ENCODE data around the gene RPP40. TPM values are rescaled to one million over a fixed set of nuclear protein-coding genes. Genes with fewer than 3 reads are reported as not detected.

RPP40 gene
- total RNA-seq, 2 donors from 2014 or later = 4.1 to 5.5 TPM

DNA sequence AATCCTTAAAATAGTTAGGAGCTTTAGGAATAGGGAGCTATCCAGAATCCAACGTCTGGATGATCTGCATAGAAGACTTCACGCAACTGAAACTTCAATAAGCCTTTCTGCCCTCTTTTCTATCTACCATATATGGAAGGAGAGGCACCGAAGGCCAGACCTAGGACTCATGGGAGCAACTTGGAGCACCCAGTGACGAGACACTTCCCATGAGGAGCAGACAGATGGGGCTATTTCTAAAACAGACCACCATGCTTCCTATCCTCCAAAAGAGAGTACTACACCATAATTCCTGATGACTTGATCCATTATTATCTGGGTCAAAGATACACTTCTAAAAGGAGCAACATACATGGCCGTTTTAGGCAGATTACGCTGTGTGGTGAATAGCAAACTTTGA lies 6.0 kb downstream of the RPP40 start:
- WGBS = 82% methylated on average over 6 of the region's 6 CpGs
- intact Hi-C loops (cut with DNase I) = no loop called here
- no peak for DNase-seq (ENCODE audit: low spot score)
- Histone ChIP-seq H3K36me3 (no peaks in the 10 kb centered on the region), H3K27me3 (replicated peaks; ENCODE audit: insufficient read depth) (no peaks in the 10 kb centered on the region), H3K27ac (no peak overlapping the region), H3K4me1 (replicated peaks) (no peaks in the 10 kb centered on the region), H3K4me3 (no peak overlapping the region), H3K9me3 (no peaks in the 10 kb centered on the region)
- TF ChIP-seq POLR2AphosphoS5 (IDR thresholded peaks at IDR 0.05) (no peak), POLR2A (IDR thresholded peaks at IDR 0.05) (no peak), CTCF (IDR thresholded peaks at IDR 0.05) (no peak)

DNA sequence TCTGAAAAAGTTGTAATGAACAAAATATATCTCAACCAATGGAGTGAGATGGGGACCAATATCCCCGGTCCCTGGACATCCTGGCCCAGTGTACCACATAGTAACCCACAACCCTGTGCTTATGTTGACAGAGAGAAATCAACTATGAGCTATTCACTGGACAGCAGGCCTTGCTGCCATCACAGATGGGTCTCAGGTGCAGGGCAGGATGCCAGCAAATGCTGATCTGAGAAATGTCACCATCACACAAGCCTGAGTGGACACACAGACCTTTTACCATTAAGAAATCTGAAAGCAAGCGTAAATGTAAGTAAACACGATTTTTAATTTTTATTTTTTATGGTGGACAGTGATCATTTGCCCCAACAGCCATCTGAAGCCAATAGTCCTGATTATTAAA lies 9.1 kb downstream of the RPP40 start:
- H3K9me3 ChIP-seq = no peaks in the 10 kb centered on the region
- no peak for TF ChIP-seq POLR2A (IDR thresholded peaks at IDR 0.05)
- TF ChIP-seq POLR2AphosphoS5 (IDR thresholded peaks at IDR 0.05) = no peak
- no peak for TF ChIP-seq CTCF (IDR thresholded peaks at IDR 0.05)
- no peak for DNase-seq (ENCODE audit: low spot score)

DNA sequence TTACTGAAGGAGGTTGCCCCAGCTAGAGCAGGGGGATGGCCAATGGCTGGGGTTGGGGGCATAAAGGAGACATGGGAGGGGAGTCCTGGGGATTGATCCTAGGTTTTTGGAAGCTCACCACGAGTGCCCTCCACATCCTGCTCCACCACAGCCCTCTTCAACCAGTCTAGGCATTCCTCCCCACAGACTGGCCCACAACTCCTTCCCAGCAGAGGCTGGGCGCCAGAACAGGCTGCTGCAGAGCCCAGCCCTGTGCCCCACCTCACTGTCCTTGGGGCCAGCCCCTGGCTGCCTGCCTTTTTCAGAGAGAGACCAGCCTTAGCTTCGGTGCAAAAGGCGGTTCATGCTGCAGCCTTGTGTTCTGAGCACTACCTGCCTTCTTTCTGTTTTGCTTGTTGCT lies 16.4 kb downstream of the RPP40 start:
- WGBS = 76% methylated on average over 4 of the region's 4 CpGs

More for the DNA sequence above, 9.1 kb downstream of the RPP40 start:
- no peaks in the 10 kb centered on the region for H3K4me1 ChIP-seq (replicated peaks)
- no peaks in the 10 kb centered on the region for H3K27me3 ChIP-seq (replicated peaks; ENCODE audit: insufficient read depth)
- no peak overlapping the region for H3K27ac ChIP-seq
- H3K36me3 ChIP-seq = no peaks in the 10 kb centered on the region
- intact Hi-C loops (cut with DNase I) = no loop called here
- 94% methylated on average over 3 of the region's 3 CpGs for WGBS
- H3K4me3 ChIP-seq = no peak overlapping the region

GRCh38 chr6:4986999-4987398 lies 16.8 kb downstream of the RPP40 start:
- Histone ChIP-seq H3K9me3 (no peaks in the 10 kb centered on the region), H3K4me3 (no peak overlapping the region), H3K27me3 (replicated peaks; ENCODE audit: insufficient read depth) (no peaks in the 10 kb centered on the region), H3K36me3 (no peaks in the 10 kb centered on the region), H3K4me1 (replicated peaks) (no peaks in the 10 kb centered on the region), H3K27ac (no peak overlapping the region)
- 80% methylated on average over 3 of the region's 3 CpGs for WGBS
- TF ChIP-seq POLR2A (IDR thresholded peaks at IDR 0.05) = no peak
- no peak for TF ChIP-seq CTCF (IDR thresholded peaks at IDR 0.05)
- no peak for TF ChIP-seq POLR2AphosphoS5 (IDR thresholded peaks at IDR 0.05)
- intact Hi-C loops (cut with DNase I) = no loop called here
- no peak for DNase-seq (ENCODE audit: low spot score)

More for the DNA sequence above, 16.4 kb downstream of the RPP40 start:
- no peaks in the 10 kb centered on the region for H3K27me3 ChIP-seq (replicated peaks; ENCODE audit: insufficient read depth)
- no peaks in the 10 kb centered on the region for H3K4me1 ChIP-seq (replicated peaks)
- H3K9me3 ChIP-seq = no peaks in the 10 kb centered on the region
- H3K4me3 ChIP-seq = no peak overlapping the region
- intact Hi-C loops (cut with DNase I) = no loop called here
- TF ChIP-seq POLR2A (IDR thresholded peaks at IDR 0.05) (no peak), POLR2AphosphoS5 (IDR thresholded peaks at IDR 0.05) (no peak), CTCF (IDR thresholded peaks at IDR 0.05) (no peak)
- no peak for DNase-seq (ENCODE audit: low spot score)
- H3K36me3 ChIP-seq = no peaks in the 10 kb centered on the region
- H3K27ac ChIP-seq = no peak overlapping the region

- TF ChIP-seq POLR2AphosphoS5 (IDR thresholded peaks at IDR 0.05) (no peak), POLR2A (IDR thresholded peaks at IDR 0.05) (no peak), CTCF (IDR thresholded peaks at IDR 0.05) (no peak)
- DNase-seq (ENCODE audit: low spot score) = no peak
- no peak overlapping the region for H3K4me3 ChIP-seq
- no peaks in the 10 kb centered on the region for H3K36me3 ChIP-seq
- H3K9me3 ChIP-seq = no peaks in the 10 kb centered on the region
- H3K27ac ChIP-seq = no peak overlapping the region
- 86% methylated on average over 6 of the region's 6 CpGs for WGBS
- intact Hi-C loops (cut with DNase I) = no loop called here
- no peaks in the 10 kb centered on the region for H3K4me1 ChIP-seq (replicated peaks)
- H3K27me3 ChIP-seq (replicated peaks; ENCODE audit: insufficient read depth) = no peaks in the 10 kb centered on the region
Measured at GRCh38 chr6:4983322-4983721, 20.5 kb downstream of the RPP40 start.

Measured in prostate gland (tissue), 2 donors.